ENCODE data around the gene RRAGA.

- TF ChIP-seq CTCF (IDR thresholded peaks at IDR 0.05) (no peak), POLR2AphosphoS5 (IDR thresholded peaks at IDR 0.05) (no peak), POLR2A (IDR thresholded peaks at IDR 0.05) (no peak), EP300 (IDR thresholded peaks at IDR 0.05) (no peak)
These were observed 850 bp downstream of the RRAGA start for GRCh38 chr9:19049917-19050636.

Data from suprapubic skin (tissue), 4 donors.